ENCODE measurements around the gene INTS6. TPM values are rescaled to one million over a fixed set of nuclear protein-coding genes. Genes with fewer than 3 reads are reported as not detected.

Gene INTS6
- total RNA-seq, 1 donor from 2014 or later, result 36.4 TPM

- Mint-ChIP-seq H3K27ac (ENCODE audit: unreplicated experiment) (no peak within 1 kb of the TSS), H3K4me3 (ENCODE audit: unreplicated experiment) (no peak within 1 kb of the TSS), H3K9me3 (ENCODE audit: unreplicated experiment) (no peaks in the 10 kb centered on the region), H3K4me1 (ENCODE audit: unreplicated experiment) (no peaks in the 10 kb centered on the region), H3K36me3 (ENCODE audit: unreplicated experiment) (no peaks in the 10 kb centered on the region), H3K27me3 (ENCODE audit: unreplicated experiment) (no peaks in the 10 kb centered on the region)
- TF ChIP-seq CTCF (IDR thresholded peaks at IDR 0.05), result no peak
- DNase-seq (ENCODE audit: extremely low spot score, unreplicated experiment), result no peak
Observed at GRCh38 chr13:51339354-51339753, 113.5 kb downstream of the INTS6 start, which contains the start of gene SERPINE3. SERPINE3 (plus strand) TSS chr13:51339691; CDS start chr13:51341092, 1,401 bp downstream.

- no peak for DNase-seq (ENCODE audit: extremely low spot score, unreplicated experiment)
- Mint-ChIP-seq H3K27ac (ENCODE audit: unreplicated experiment) (no peak overlapping the region), H3K36me3 (ENCODE audit: unreplicated experiment) (no peaks in the 10 kb centered on the region), H3K4me1 (ENCODE audit: unreplicated experiment) (no peaks in the 10 kb centered on the region), H3K9me3 (ENCODE audit: unreplicated experiment) (no peaks in the 10 kb centered on the region), H3K27me3 (ENCODE audit: unreplicated experiment) (no peaks in the 10 kb centered on the region), H3K4me3 (ENCODE audit: unreplicated experiment) (no peak overlapping the region)
- no peak for TF ChIP-seq CTCF (IDR thresholded peaks at IDR 0.05)
Observed at GRCh38 chr13:51336746-51337145, 116.1 kb downstream of the INTS6 start.

GRCh38 chr13:51333826-51334225, 119.0 kb downstream of the INTS6 start:
- no peak overlapping the region for H3K27ac Mint-ChIP-seq (ENCODE audit: unreplicated experiment)
- peaks cover 3% of the 10 kb centered on the region for H3K27me3 Mint-ChIP-seq (ENCODE audit: unreplicated experiment)
- no peaks in the 10 kb centered on the region for H3K36me3 Mint-ChIP-seq (ENCODE audit: unreplicated experiment)

GRCh38 chr13:51333421-51333820, 119.4 kb downstream of the INTS6 start:
- no peak overlapping the region for H3K27ac Mint-ChIP-seq (ENCODE audit: unreplicated experiment)
- DNase-seq (ENCODE audit: extremely low spot score, unreplicated experiment), result no peak
- no peaks in the 10 kb centered on the region for H3K9me3 Mint-ChIP-seq (ENCODE audit: unreplicated experiment)
- TF ChIP-seq CTCF (IDR thresholded peaks at IDR 0.05), result no peak
- H3K4me1 Mint-ChIP-seq (ENCODE audit: unreplicated experiment), result no peaks in the 10 kb centered on the region
- H3K36me3 Mint-ChIP-seq (ENCODE audit: unreplicated experiment), result no peaks in the 10 kb centered on the region
- no peak overlapping the region for H3K4me3 Mint-ChIP-seq (ENCODE audit: unreplicated experiment)
- peaks cover 3% of the 10 kb centered on the region for H3K27me3 Mint-ChIP-seq (ENCODE audit: unreplicated experiment)

More at GRCh38 chr13:51333826-51334225, 119.0 kb downstream of the INTS6 start:
- H3K9me3 Mint-ChIP-seq (ENCODE audit: unreplicated experiment), result no peaks in the 10 kb centered on the region
- DNase-seq (ENCODE audit: extremely low spot score, unreplicated experiment), result no peak
- no peaks in the 10 kb centered on the region for H3K4me1 Mint-ChIP-seq (ENCODE audit: unreplicated experiment)
- TF ChIP-seq CTCF (IDR thresholded peaks at IDR 0.05), result no peak
- no peak overlapping the region for H3K4me3 Mint-ChIP-seq (ENCODE audit: unreplicated experiment)

- Mint-ChIP-seq H3K27ac (ENCODE audit: unreplicated experiment) (no peak overlapping the region), H3K27me3 (ENCODE audit: unreplicated experiment) (peaks cover 3% of the 10 kb centered on the region), H3K9me3 (ENCODE audit: unreplicated experiment) (no peaks in the 10 kb centered on the region), H3K4me3 (ENCODE audit: unreplicated experiment) (no peak overlapping the region), H3K36me3 (ENCODE audit: unreplicated experiment) (no peaks in the 10 kb centered on the region), H3K4me1 (ENCODE audit: unreplicated experiment) (no peaks in the 10 kb centered on the region)
- no peak for TF ChIP-seq CTCF (IDR thresholded peaks at IDR 0.05)
- no peak for DNase-seq (ENCODE audit: extremely low spot score, unreplicated experiment)
Observed at GRCh38 chr13:51332566-51333361, 120.1 kb downstream of the INTS6 start.

Measured in osteocyte (in vitro differentiated cells).